Hematopoietic multipotent progenitor cell treated with erythropoietin and hydrocortisone succinate and interleukin-3 and kit ligand, for 15 days (in vitro differentiated cells): ENCODE data around the gene DPPA3.
"Not testable (repeated sequence)": the region's sequence is repeated elsewhere in the genome, so short reads cannot be mapped to it uniquely, and the experiment has no call there.

ENCODE experiments used
- DNase-seq: peaks from one replicate; pipeline ENCODE4 v3.0.0-alpha.2; 2015; ENCODE audit warnings: low spot score

Gene DPPA3

GRCh38 chr12:7711133-7711532 is at the start of gene DPPA3:
TSS of gene DPPA3 (plus strand) at chr12:7711433. CDS start at chr12:7711571, 138 bp downstream.
- no peak for DNase-seq

- no peak for DNase-seq
These were observed 49.5 kb upstream of the DPPA3 start for GRCh38 chr12:7661741-7662140.

- no peak for DNase-seq
These were observed 44.6 kb upstream of the DPPA3 start for GRCh38 chr12:7666595-7666994.

DNA sequence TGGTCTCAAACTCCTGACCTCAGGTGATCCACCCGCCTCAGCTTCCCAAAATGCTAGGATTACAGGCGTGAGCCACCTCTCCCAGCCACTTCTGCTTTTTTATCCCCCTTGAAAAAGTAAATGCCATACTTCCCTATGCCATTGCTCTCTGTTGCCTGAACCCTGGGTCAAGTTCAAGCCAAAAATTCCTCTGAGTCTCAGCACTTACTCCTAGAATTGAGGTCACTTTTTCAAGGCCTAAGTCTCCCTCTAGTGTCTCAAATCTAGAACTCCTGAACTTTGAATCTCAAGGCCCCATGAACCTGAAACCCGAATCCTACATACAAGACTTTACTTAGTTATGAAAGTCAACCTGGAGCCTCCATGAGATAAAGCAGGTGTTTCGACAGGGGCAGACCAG is 44.1 kb upstream of the DPPA3 start:
- no peak for DNase-seq

- no peak for DNase-seq
These were observed 43.1 kb upstream of the DPPA3 start for GRCh38 chr12:7668171-7668570.

GRCh38 chr12:7675455-7675854 is 35.8 kb upstream of the DPPA3 start:
- not testable (repeated sequence) for DNase-seq

- peak; percentile 21 for DNase-seq
These were observed 33.8 kb upstream of the DPPA3 start for GRCh38 chr12:7677432-7677888.

DNA sequence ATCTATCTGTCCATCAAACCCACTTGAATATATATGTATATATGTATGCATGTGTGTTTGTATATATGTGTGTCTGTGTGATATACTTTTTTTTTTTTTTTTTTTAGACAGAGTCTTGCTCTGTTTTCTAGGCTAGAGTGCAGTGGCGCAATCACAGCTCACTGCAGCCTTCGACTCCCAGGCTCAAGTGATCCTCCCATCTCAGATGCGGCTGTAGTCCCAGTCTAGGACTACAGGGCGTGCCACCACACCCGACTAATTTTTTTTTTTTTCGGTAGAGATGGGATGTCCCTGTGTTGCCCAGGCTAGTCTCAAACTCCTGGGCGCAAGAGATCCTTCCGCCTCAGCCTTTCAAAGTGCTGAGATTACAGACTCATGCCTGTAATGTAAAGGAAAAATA is 32.5 kb upstream of the DPPA3 start:
- DNase-seq = no peak

DNA sequence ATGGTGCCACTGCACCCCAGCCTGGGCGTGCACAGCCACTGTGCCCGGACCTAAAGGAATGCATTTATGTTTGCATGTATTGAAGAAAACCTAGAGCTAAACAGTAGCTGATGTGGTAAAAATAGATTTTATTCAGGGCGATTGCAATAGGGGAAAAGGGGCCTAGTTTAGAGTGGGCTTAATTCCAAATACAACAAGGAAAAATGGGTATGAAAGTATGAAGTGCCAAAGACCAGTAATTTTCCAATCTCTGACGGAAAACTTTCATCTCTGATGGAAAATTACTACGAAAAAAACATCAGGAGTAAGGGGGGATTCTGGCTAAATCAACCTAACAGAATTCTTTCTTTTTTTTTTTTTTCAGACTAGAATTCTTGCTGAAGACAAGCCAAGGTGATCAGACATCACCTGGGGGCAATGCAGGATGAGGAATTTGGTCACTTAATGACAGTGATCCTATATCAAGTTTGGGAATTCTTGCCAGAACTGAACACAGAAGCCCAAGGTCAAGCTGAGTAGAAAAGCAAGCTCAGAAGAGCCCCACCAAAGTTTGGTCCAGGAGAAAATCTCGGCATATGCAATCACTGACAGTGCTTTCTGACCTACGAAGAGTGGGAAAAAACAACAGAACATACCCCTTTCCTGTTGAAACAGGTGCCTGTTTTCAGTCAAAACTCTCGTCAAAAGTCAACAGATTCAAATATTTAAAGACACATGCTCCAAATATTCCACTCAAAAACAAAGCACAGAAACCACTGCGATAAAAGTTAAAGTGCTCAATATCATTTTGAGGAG is 31.8 kb upstream of the DPPA3 start:
- no peak for DNase-seq

GRCh38 chr12:7681535-7681934 is 29.7 kb upstream of the DPPA3 start:
- no peak for DNase-seq

DNA sequence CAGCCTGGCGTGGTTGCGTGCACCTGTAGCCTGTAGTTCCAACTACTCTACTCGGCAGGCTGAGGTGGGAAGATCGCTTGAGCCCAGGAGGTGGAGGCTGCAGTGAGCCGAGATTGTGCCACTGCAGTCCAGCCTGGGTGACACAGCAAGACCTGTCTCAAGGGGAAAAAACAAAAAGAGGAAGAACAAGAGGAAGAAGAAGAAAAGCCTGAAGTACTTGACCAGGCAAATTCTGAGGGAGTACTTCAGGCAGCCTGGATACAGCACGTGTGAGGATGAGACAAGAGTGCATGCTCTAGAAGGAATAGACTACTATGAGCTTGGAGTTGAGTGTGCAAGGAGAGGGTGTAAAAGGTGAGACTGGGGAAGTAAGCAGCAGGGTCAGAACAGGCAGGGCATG is 17.4 kb upstream of the DPPA3 start:
- DNase-seq = no peak

GRCh38 chr12:7694556-7695236 is 16.5 kb upstream of the DPPA3 start:
- DNase-seq = no peak

GRCh38 chr12:7695237-7695560 is 16.0 kb upstream of the DPPA3 start:
- no peak for DNase-seq

DNA sequence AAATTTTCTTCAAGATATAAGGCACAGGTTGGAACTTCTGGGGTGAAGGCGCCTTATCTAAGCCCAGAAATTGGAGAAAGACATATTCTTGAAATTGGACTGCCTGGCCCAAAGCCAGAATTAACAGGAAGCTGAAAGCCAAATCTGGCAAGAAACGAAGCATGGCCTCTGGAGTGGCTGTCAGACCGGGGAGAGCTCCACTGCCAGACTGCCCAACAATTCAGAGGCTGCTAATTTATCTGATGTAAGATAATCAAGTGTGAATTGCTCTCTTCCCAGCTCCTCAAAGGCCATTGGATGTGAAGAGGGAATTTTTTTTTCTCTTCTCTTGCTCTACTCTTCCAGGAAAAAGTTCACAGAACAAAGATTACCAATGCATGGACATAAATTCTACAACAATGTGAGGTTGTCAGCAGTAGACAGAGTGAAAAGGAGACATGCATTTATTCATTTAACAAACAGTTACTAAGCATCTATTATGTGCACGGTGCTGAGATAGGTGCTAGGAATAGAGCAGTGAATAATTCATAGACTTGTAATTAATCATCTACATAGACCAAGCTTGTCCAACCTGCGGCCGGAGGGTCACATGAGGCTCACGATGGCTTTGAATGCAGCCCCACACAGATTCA is 15.6 kb upstream of the DPPA3 start, which contains the start of gene GDF3:
TSS of gene GDF3 (minus strand) at position 210 of the 632 bp plus-strand sequence. CDS start at position 163, 47 bp downstream.
- no peak for DNase-seq

- DNase-seq = no peak
These were observed 5.4 kb upstream of the DPPA3 start for GRCh38 chr12:7705846-7706245.

GRCh38 chr12:7709969-7710675 is 1.1 kb upstream of the DPPA3 start:
- DNase-seq = no peak

GRCh38 chr12:7712841-7713442 is 1.7 kb downstream of the DPPA3 start:
- no peak for DNase-seq

GRCh38 chr12:7716381-7716780 is 5.1 kb downstream of the DPPA3 start:
- DNase-seq = no peak

GRCh38 chr12:7719946-7720730 is 8.9 kb downstream of the DPPA3 start:
- DNase-seq = no peak

GRCh38 chr12:7723926-7724325 is 12.7 kb downstream of the DPPA3 start:
- no peak for DNase-seq

- DNase-seq = no peak
These were observed 18.5 kb downstream of the DPPA3 start for GRCh38 chr12:7729746-7730145.
